Stomach (tissue), 4 donors: Measurements from ENCODE around the gene RAB3D.
"Not testable (repeated sequence)": the region's sequence is repeated elsewhere in the genome, so short reads cannot be mapped to it uniquely, and the experiment has no call there.

ENCODE experiments used
- POLR2A ChIP-seq, 4 donors: fragments of 450-650 bp; IDR thresholded peaks; one replicate each; pipeline ENCODE4 v1.6.1; 2016; ENCODE audit warnings: antibody characterized with exemption in 4 of 4, control low read depth in 2 of 4, mild to moderate bottlenecking in 1 of 4, moderate library complexity in 1 of 4
- POLR2AphosphoS5 ChIP-seq, 3 donors: sonication (generic); formaldehyde crosslinking; IDR thresholded peaks; one replicate each; pipeline ENCODE4 v1.6.1; 2016; ENCODE audit warnings: antibody characterized with exemption in 3 of 3
- TF ChIP-seq, protein P1 (sequence below), 7 experiments: fragments of 450-650 bp in 4 of 7; fragments of 200-600 bp in 3 of 7; sonication (generic) in 3 of 7; IDR thresholded peaks; one replicate each; pipeline ENCODE4 v1.5.1; 2016 to 2019; ENCODE audit warnings: antibody characterized with exemption in 7 of 7, control low read depth in 2 of 7, mild to moderate bottlenecking in 1 of 7

DNA sequence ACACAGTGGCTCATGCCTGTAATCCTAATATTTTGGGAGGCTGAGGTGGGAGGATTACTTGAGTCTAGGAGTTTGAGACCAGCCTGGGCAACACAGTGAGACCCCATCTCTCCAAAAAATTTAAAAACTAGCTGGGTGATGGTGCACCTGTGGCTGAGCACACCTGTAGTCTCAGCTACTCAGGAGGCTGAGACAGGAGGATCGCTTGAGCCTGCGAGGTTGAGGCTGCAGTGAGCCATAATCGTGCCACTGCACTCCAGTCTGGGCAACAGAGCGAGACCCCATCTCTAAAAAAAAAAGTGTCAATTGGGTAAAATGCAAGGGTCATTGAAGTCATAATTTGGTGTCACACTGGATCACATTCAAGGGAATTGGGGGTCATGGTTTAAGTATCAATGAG is 14.6 kb upstream of the RAB3D start:
- TF ChIP-seq, protein P1, sequence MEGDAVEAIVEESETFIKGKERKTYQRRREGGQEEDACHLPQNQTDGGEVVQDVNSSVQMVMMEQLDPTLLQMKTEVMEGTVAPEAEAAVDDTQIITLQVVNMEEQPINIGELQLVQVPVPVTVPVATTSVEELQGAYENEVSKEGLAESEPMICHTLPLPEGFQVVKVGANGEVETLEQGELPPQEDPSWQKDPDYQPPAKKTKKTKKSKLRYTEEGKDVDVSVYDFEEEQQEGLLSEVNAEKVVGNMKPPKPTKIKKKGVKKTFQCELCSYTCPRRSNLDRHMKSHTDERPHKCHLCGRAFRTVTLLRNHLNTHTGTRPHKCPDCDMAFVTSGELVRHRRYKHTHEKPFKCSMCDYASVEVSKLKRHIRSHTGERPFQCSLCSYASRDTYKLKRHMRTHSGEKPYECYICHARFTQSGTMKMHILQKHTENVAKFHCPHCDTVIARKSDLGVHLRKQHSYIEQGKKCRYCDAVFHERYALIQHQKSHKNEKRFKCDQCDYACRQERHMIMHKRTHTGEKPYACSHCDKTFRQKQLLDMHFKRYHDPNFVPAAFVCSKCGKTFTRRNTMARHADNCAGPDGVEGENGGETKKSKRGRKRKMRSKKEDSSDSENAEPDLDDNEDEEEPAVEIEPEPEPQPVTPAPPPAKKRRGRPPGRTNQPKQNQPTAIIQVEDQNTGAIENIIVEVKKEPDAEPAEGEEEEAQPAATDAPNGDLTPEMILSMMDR (IDR thresholded peaks at IDR 0.05): not testable (repeated sequence)
- TF ChIP-seq POLR2AphosphoS5, POLR2A (IDR thresholded peaks at IDR 0.05): not testable (repeated sequence)
